ENCODE measurements around the gene PRPF31.
"Not testable (repeated sequence)": the region's sequence is repeated elsewhere in the genome, so short reads cannot be mapped to it uniquely, and the experiment has no call there.

PRPF31 gene

GRCh38 chr19:54115109-54116063 is at the start of gene PRPF31, which contains the start of gene TFPT:
TSS of gene PRPF31 (plus strand) at chr19:54115754. CDS start at chr19:54118279, 2,525 bp downstream.
TSS of gene TFPT (minus strand) at chr19:54115657. CDS start at chr19:54115269, 388 bp downstream.
- peak; percentile 99 to 100 for DNase-seq

- no peak for DNase-seq
Observed at GRCh38 chr19:54069470-54069869, 46.1 kb upstream of the PRPF31 start.

GRCh38 chr19:54073829-54074228 is 41.7 kb upstream of the PRPF31 start:
- DNase-seq: no peak

GRCh38 chr19:54074851-54075250 is 40.7 kb upstream of the PRPF31 start:
- DNase-seq: no peak

GRCh38 chr19:54077334-54077733 is 38.2 kb upstream of the PRPF31 start:
- DNase-seq: no peak

GRCh38 chr19:54081032-54081431 is 34.5 kb upstream of the PRPF31 start, which contains the start of gene TARM1:
TSS of gene TARM1 (minus strand) at chr19:54081365. CDS start at chr19:54081340, 25 bp downstream.
- no peak for DNase-seq

GRCh38 chr19:54084410-54084809 is 31.1 kb upstream of the PRPF31 start:
- no peak for DNase-seq

- no peak for DNase-seq
Observed at GRCh38 chr19:54094426-54095000, 21.0 kb upstream of the PRPF31 start.

- no peak for DNase-seq
Observed at GRCh38 chr19:54095136-54095858, 20.3 kb upstream of the PRPF31 start.

GRCh38 chr19:54095859-54096616 is 19.5 kb upstream of the PRPF31 start:
- peak in 1 of 2 experiments; percentile 84 for DNase-seq

- peak in 1 of 2 experiments; percentile 50 for DNase-seq
Observed at GRCh38 chr19:54096617-54097106, 18.9 kb upstream of the PRPF31 start.

GRCh38 chr19:54099190-54099902 is 16.2 kb upstream of the PRPF31 start:
- DNase-seq: no peak

- DNase-seq: not testable (repeated sequence)
Observed at GRCh38 chr19:54099903-54100255, 15.7 kb upstream of the PRPF31 start.

GRCh38 chr19:54100561-54100960 is 15.0 kb upstream of the PRPF31 start, which contains the start of gene OSCAR:
TSS of gene OSCAR (minus strand) at chr19:54100803. CDS start at chr19:54100792, 11 bp downstream.
- no peak for DNase-seq

GRCh38 chr19:54102421-54103169 is 13.0 kb upstream of the PRPF31 start, which contains the start of gene NDUFA3:
TSS of gene NDUFA3 (plus strand) at chr19:54102855. CDS start at chr19:54102879, 24 bp downstream.
- DNase-seq: peak; percentile 99 to 100

GRCh38 chr19:54104998-54105715 is 10.4 kb upstream of the PRPF31 start:
- no peak for DNase-seq

- DNase-seq: no peak
Observed at GRCh38 chr19:54105796-54106195, 9.8 kb upstream of the PRPF31 start.

- DNase-seq: no peak
Observed at GRCh38 chr19:54106716-54107115, 8.8 kb upstream of the PRPF31 start.

GRCh38 chr19:54107876-54108490 is 7.6 kb upstream of the PRPF31 start:
- DNase-seq: no peak

All from NCI-H526 (cell line).